Smooth muscle cell (in vitro differentiated cells): ENCODE measurements around the gene WASHC2A. TPM values are rescaled to one million over a fixed set of nuclear protein-coding genes. Genes with fewer than 3 reads are reported as not detected.
"Not testable (repeated sequence)": the region's sequence is repeated elsewhere in the genome, so short reads cannot be mapped to it uniquely, and the experiment has no call there.

Experiments
- DNase-seq: peaks from one replicate; lab custom pipeline; 2025; ENCODE audit not compliant: unreplicated experiment; lab: John Stamatoyannopoulos, UW
- H2AFZ ChIP-seq: fragments of 200-600 bp; sonication (generic); 2 replicates; pipeline ENCODE4 v1.6.0; 2016; ENCODE audit warnings: antibody characterized with exemption, low read depth, mild to moderate bottlenecking
- H3F3A ChIP-seq: fragments of 200-600 bp; sonication (generic); 2 replicates; pipeline ENCODE4 v1.6.0; 2017; ENCODE audit warnings: antibody characterized with exemption, low read depth
- H3K27ac ChIP-seq: fragments of 200-600 bp; sonication (generic); 2 replicates; pipeline ENCODE4 v1.5.1; 2016; ENCODE audit warnings: low read depth, mild to moderate bottlenecking
- H3K27me3 ChIP-seq: fragments of 200-600 bp; sonication (generic); 2 replicates; pipeline ENCODE4 v1.6.1; 2016; ENCODE audit warnings: low read depth, mild to moderate bottlenecking
- H3K36me3 ChIP-seq: fragments of 200-600 bp; sonication (generic); 2 replicates; pipeline ENCODE4 v1.5.1; 2016; ENCODE audit warnings: low read depth
- H3K4me1 ChIP-seq: fragments of 200-600 bp; sonication (generic); 2 replicates; pipeline ENCODE4 v1.5.1; 2016; ENCODE audit warnings: low read depth
- H3K4me2 ChIP-seq: fragments of 200-600 bp; sonication (generic); 2 replicates; pipeline ENCODE4 v1.6.0; 2016; ENCODE audit warnings: mild to moderate bottlenecking
- H3K4me3 ChIP-seq: fragments of 200-600 bp; sonication (generic); 2 replicates; pipeline ENCODE4 v1.5.1; 2016; ENCODE audit warnings: mild to moderate bottlenecking
- H3K79me2 ChIP-seq: fragments of 200-600 bp; sonication (generic); 2 replicates; pipeline ENCODE4 v1.6.0; 2016; ENCODE audit warnings: low read depth, mild to moderate bottlenecking
- H3K9ac ChIP-seq: fragments of 200-600 bp; sonication (generic); 2 replicates; pipeline ENCODE4 v1.6.0; 2016; ENCODE audit warnings: low read depth
- H3K9me3 ChIP-seq: fragments of 200-600 bp; sonication (generic); replicated peaks from 2 replicates; pipeline ENCODE4 v1.5.1; 2016; ENCODE audit warnings: low read depth
- H4K20me1 ChIP-seq: fragments of 200-600 bp; sonication (generic); 2 replicates; pipeline ENCODE4 v1.6.0; 2016; ENCODE audit warnings: low read depth
- WGBS: methylation state at CpG from one replicate; pipeline ENCODE4 v1.1.7; 2016; ENCODE audit warnings: low lambda C conversion rate; 5-methylcytosine and 5-hydroxymethylcytosine counted together
- polyA plus RNA-seq: library from polyadenylated mRNA; unstranded; fragments of >200 nt; fragmentation: Nextera tagmentation; extraction: Ambion mirVana; gene quantifications from 2 replicates; pipeline ENCODE4 v1.2.1, GENCODE V29; 2016
- total RNA-seq: library from RNA; depleted of rRNA; stranded (reverse); fragments of >200 nt; gene quantifications from 2 replicates; pipeline ENCODE4 v1.2.3, GENCODE V29; 2014
- TF ChIP-seq, protein P1 (sequence below): fragments of 200-600 bp; sonication (generic); IDR thresholded peaks from 2 replicates; pipeline ENCODE4 v1.5.1; 2017; ENCODE audit warnings: borderline replicate concordance, mild to moderate bottlenecking, antibody characterized with exemption; ENCODE audit not compliant: insufficient read depth, poor library complexity, severe bottlenecking

The WASHC2A gene
- total and polyA plus RNA-seq, 2 experiments from 2014 or later = 14.2 to 16.0 TPM

GRCh38 chr10:50044941-50045664 is 22.7 kb upstream of the WASHC2A start:
- DNase-seq = no peak
- no peak overlapping the region for H3K9ac ChIP-seq
- no peaks in the 10 kb centered on the region for H4K20me1 ChIP-seq
- H3K27ac ChIP-seq = peak overlapping the region; percentile 4
- H3K9me3 ChIP-seq = no peaks in the 10 kb centered on the region
- 33% methylated on average over 5 of the region's 5 CpGs for WGBS
- TF ChIP-seq, protein P1, sequence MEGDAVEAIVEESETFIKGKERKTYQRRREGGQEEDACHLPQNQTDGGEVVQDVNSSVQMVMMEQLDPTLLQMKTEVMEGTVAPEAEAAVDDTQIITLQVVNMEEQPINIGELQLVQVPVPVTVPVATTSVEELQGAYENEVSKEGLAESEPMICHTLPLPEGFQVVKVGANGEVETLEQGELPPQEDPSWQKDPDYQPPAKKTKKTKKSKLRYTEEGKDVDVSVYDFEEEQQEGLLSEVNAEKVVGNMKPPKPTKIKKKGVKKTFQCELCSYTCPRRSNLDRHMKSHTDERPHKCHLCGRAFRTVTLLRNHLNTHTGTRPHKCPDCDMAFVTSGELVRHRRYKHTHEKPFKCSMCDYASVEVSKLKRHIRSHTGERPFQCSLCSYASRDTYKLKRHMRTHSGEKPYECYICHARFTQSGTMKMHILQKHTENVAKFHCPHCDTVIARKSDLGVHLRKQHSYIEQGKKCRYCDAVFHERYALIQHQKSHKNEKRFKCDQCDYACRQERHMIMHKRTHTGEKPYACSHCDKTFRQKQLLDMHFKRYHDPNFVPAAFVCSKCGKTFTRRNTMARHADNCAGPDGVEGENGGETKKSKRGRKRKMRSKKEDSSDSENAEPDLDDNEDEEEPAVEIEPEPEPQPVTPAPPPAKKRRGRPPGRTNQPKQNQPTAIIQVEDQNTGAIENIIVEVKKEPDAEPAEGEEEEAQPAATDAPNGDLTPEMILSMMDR = no peak
- peaks cover 4% of the 10 kb centered on the region for H3F3A ChIP-seq
- H3K36me3 ChIP-seq = no peaks in the 10 kb centered on the region
- peak overlapping the region; percentile 4 for H3K4me2 ChIP-seq
- H3K79me2 ChIP-seq = no peaks in the 10 kb centered on the region
- H3K4me1 ChIP-seq = no peaks in the 10 kb centered on the region
- H3K4me3 ChIP-seq = no peak overlapping the region
- H2AFZ ChIP-seq = no peak overlapping the region
- H3K27me3 ChIP-seq = no peaks in the 10 kb centered on the region

- not testable (repeated sequence) for DNase-seq, H3K79me2 ChIP-seq, H3K36me3 ChIP-seq, H3K4me3 ChIP-seq, H4K20me1 ChIP-seq, H3K4me1 ChIP-seq, H3K4me2 ChIP-seq, H3K9ac ChIP-seq, H3K27ac ChIP-seq, H3F3A ChIP-seq, H3K27me3 ChIP-seq, H3K9me3 ChIP-seq, H2AFZ ChIP-seq
- WGBS = 61% methylated on average over 9 of the region's 9 CpGs
Observed at GRCh38 chr10:50046457-50046856, 21.3 kb upstream of the WASHC2A start.

DNA sequence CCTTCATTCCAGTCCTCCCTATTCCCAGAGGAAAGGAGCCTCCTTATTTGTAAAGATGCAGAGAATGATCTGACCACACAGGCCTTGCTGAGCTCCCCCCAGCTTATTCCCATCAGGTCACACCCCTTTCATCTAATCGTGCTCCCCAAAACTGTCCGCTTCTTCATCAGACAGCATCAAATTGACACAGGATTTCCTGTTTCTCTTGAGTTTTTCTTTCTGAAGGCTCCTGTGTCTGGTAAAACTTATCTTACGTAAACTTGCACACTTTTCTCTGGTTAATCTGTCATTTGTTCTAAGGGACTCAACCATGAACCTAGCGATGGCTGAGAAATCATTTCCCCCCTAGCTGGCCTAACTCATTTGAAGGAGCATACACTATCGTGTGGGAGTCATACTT is 20.2 kb upstream of the WASHC2A start:
- H3K27me3 ChIP-seq, H3K9me3 ChIP-seq, H3K4me1 ChIP-seq, DNase-seq, H4K20me1 ChIP-seq, H3K36me3 ChIP-seq, H3F3A ChIP-seq, H2AFZ ChIP-seq, H3K27ac ChIP-seq, H3K79me2 ChIP-seq, H3K4me2 ChIP-seq, H3K9ac ChIP-seq, H3K4me3 ChIP-seq: not testable (repeated sequence)
- WGBS = 88% methylated on average over 5 of the region's 5 CpGs

GRCh38 chr10:50051995-50052660 is 15.6 kb upstream of the WASHC2A start:
- not testable (repeated sequence) for H3K9me3 ChIP-seq, H3K79me2 ChIP-seq, H3K9ac ChIP-seq, H2AFZ ChIP-seq, H3F3A ChIP-seq, H3K4me2 ChIP-seq, DNase-seq, H3K36me3 ChIP-seq, H3K4me3 ChIP-seq, H3K27ac ChIP-seq, H3K4me1 ChIP-seq, H4K20me1 ChIP-seq, H3K27me3 ChIP-seq
- WGBS = 83% methylated on average over 3 of the region's 3 CpGs

DNA sequence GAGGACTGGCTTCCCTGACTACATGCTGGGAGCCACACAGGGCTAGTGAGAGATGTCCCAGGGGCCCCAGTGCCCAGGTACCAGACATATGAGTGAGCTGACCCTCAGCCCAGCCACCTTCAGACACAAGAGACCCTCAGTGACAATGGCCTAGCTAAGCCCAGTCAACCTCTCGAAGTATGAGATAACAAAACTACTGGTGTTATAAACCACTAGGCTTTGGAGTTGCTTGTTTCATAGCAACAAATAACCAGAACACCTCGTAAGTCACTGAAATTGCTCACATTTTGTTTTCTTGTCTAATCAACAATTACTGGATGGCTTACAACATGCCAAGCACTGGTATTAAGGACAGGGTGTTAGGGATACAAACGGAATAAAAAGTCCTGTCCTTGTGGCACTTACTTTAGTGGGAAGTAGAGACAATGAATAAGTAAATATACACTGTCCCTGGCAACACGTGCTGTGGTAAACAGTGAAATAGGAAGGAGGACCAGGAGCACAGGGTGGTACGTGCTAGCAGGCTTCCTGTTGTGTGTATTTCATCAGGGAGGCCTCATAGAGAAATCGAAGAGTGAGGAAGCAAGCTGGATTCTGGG is 14.9 kb upstream of the WASHC2A start:
- not testable (repeated sequence) for DNase-seq, H3K27me3 ChIP-seq, H3K4me1 ChIP-seq, H3K79me2 ChIP-seq, H3K4me2 ChIP-seq, H3K9me3 ChIP-seq, H3K27ac ChIP-seq, H2AFZ ChIP-seq, H3K4me3 ChIP-seq, H3F3A ChIP-seq, H3K36me3 ChIP-seq, H3K9ac ChIP-seq, H4K20me1 ChIP-seq
- WGBS = 72% methylated on average over 6 of the region's 6 CpGs

GRCh38 chr10:50055494-50056292 is 12.1 kb upstream of the WASHC2A start:
- not testable (repeated sequence) for H3K4me3 ChIP-seq, H3K27ac ChIP-seq, H3K4me2 ChIP-seq, H3K36me3 ChIP-seq, H3K27me3 ChIP-seq, H3K9ac ChIP-seq, H4K20me1 ChIP-seq, H3K79me2 ChIP-seq, DNase-seq, H2AFZ ChIP-seq, H3K9me3 ChIP-seq, H3K4me1 ChIP-seq, H3F3A ChIP-seq
- WGBS = 79% methylated on average over 5 of the region's 5 CpGs

- 87% methylated on average over 8 of the region's 8 CpGs for WGBS
Observed at GRCh38 chr10:50056654-50057053, 11.1 kb upstream of the WASHC2A start.

More at GRCh38 chr10:50056654-50057053, 11.1 kb upstream of the WASHC2A start:
- H3K79me2 ChIP-seq, H3K4me3 ChIP-seq, H3K9ac ChIP-seq, DNase-seq, H4K20me1 ChIP-seq, H3K9me3 ChIP-seq, H3K36me3 ChIP-seq, H3K4me1 ChIP-seq, H3F3A ChIP-seq, H2AFZ ChIP-seq, H3K27me3 ChIP-seq, H3K4me2 ChIP-seq, H3K27ac ChIP-seq: not testable (repeated sequence)
